Measurements from ENCODE around the gene GUK1.
A peak's percentile ranks its signal among the peaks of the same experiment; 100 is the strongest.

Gene GUK1

DNA sequence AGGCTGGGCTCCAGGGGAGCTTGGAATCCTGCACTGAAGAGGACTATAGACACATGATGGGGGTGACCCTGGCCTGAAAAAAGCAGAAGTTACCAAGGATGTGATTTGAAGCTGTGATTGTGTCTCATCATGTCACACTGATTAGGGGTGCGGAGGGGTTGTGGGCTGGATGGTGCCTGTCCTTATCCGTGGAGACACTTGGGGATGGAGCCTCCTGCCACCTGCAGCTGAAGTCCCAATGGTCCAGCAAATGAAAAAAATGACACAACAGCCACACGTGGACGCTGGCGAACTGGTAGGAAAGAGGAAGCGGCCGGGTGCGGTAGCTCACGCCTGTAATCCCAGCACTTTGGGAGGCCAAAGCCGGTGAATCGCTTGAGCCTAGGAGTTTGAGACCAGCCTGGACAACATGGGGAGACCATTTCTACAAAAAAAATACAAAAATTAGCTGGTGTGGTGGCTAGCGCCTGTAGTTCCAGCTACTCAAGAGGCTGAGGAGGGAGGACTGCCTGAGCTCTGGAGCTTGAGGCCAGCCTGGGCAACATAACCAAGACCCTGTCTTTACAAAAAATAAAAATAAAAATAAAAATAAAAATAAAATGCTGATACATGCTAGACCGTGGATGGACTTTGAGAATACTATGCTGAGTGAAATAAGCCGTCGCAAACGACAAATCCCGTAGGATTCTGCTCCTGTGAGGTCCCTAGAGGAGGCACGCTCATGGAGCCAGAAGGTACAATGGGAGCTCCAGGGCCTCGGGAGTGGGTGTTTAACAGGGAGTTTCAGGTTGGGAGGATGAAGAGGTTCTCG lies 24.7 kb downstream of the GUK1 start:
- DNase-seq, result no peak

DNA sequence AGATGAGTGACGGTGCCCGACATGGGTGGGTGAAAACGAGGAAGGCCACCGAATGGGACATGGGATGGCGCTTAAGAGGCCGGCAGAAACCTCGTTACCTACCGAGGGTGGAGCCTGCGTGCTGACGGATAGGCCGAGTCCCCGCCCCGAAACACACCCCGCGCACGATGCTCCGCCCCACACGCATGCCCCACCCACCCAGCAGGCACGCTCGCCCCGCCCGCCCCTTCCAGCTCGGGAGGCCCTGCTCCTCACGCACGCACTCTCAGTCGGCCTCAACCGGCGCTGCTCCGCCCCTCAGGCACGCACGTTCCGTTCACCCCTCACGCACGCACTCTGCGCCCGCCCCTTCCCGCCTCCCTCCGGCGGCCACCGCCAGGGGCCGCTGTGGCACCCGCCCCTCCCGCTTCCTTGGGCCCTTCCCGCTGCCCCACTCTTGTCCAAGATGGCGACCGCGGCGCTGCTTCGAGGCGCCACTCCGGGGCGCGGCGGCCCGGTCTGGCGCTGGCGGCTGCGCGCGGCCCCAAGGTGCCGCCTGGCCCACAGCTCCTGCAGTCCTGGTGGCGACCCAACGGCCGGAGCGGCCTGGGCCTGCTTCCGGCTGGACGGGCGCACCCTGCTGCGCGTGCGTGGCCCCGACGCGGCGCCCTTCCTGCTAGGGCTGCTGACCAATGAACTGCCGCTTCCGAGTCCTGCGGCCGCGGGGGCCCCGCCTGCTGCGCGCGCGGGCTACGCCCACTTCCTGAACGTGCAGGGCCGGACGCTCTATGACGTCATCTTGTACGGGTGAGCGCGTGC lies 25.5 kb downstream of the GUK1 start, which contains the start of gene IBA57:
Gene IBA57, plus strand, starts transcription at position 433 of the 798 bp plus-strand sequence. Its CDS starts 13 bp downstream, at position 446.
- peak; percentile 99 for DNase-seq

DNA sequence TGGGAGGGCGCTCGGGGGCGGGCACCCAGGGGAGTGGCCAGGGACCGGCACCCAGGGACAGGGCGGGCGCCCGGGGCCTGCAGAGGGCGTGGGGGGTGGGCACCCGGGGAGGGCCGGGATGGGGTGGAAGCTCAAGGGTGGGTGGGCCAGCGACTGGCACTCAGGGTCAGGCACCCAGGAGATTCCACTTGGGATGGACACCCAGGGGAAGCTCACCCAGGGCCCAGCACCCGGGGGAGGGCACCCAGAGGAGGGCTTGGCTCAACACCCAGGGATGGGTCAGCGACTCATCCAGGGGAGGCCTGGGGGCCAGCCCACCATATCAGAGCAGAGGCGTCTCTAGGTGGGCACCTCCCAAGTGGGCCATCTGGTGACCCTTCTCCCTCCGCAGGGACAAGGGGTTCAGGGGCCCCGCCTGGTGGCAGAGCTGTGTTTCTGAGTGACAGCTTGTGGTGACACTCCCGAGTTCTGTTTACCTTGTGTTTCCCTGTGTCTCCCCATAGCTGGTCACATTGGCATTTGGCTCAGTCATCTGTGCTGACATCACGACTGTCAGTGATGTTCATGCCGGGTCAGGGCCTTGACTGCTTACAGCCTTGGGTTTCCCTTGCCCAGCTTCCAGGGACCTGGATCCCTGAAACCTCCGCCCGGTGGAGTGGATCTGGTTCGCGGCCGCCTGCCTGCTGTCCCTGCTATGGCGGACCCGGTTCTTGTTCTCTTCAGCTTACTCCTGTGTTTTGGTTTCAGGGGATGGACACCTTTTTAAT lies 26.3 kb downstream of the GUK1 start:
- peak; percentile 60 for DNase-seq

DNA sequence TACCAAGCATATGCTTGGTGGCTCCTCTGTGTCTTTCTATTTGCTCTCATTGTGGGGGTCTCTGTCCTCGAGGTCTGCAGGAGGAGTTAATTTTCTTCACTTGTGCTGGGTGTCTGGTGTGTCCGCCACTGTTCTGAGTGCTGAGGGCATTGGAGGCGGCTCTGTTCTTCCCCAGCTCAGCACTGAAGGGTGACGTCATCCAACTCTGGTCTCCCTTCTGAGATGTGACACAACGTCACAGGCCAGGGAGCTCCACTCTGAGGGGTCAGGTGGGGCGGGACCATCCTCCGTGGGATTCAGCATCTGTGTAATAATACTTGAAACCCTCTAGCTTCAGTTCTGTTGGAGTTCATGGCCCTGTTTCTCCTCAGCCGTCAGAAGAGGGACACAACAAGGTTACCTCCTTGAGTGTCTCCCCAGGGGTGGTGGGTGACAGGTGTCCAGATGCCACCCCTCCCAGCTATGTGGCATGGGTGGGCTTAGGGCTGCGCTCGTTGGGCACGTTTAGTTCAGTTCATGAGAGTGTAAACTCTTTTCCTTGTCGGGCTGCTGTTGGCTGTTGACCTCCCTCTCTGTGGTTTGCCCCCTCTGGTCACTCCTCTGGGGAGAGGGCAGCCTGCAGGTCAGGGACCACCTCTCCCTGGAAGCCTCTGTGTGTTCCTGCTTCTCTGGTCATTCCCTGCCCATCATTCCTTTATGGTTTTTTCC lies 28.6 kb downstream of the GUK1 start:
- DNase-seq, result no peak

DNA sequence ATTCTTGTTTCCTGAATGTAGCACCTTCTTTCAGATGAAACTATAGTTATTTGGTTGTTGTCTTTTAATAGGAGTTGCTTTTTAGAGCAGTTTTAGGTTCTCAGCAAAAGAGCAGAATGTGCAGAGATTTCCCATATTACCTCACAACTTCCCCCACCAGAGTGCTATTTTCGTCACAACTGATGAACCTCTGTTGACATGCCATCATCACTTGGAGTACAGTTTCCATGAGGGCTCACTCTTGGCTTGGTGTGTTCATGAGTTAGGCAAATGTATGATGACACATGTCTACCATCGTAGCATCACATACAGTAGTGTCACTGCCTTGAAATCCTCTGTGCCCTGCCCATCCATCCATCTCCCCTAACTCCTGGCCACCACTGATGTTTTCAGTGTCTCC lies 29.3 kb downstream of the GUK1 start:
- DNase-seq, result no peak

DNA sequence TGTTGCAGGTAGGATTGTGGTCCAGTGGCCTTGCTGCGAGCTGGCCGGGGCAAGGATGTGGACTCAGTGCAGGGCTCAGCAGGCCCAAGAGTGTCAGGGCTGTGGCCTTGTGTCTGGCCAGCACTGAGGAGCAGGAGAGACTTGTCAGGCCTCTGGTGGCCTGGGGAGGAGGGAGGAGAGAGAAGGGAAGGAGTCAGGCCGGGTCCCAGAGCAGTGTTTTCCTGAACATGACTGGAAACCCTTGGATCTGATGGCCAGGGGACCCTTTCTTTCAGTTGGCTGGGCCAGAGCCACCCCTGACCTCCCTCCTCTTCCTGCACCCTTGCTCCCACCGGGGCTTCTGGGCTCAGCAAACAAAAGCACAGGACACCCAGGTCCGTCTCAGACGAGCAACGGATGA lies 30.6 kb downstream of the GUK1 start:
- no peak for DNase-seq

DNA sequence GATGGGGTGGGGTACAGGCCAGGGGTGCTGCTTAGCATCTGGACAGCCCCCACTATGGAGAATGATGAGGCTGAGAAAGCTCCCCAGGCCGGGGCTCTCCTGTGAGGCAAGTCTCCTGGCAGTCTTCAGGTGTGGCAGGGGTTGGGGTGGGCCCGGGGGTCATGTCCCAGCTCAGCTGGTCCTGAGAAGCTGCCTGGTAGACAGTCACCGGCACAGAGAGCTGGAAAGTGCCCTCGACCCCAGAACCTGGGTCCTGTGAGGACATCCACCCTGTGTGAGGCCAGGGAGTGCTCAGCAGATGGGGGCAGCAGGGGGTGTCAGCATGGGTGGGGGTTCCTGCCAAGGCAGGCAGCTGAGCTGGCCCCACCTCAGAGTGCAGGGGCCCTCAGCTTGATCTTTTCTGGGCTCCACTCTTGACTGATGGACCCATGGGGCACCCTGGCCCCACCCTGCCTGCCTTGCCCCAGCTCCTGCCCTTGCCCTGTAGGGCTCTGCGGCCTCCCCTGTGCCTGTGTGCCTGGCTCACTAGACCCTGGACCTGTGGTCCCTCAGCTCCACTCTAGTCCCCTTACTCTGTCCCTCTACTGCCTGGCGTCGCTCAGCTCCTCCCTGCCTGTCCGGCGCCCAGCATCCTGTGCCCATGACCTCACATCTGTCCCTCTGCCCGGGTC lies 31.3 kb downstream of the GUK1 start:
- no peak for DNase-seq

DNA sequence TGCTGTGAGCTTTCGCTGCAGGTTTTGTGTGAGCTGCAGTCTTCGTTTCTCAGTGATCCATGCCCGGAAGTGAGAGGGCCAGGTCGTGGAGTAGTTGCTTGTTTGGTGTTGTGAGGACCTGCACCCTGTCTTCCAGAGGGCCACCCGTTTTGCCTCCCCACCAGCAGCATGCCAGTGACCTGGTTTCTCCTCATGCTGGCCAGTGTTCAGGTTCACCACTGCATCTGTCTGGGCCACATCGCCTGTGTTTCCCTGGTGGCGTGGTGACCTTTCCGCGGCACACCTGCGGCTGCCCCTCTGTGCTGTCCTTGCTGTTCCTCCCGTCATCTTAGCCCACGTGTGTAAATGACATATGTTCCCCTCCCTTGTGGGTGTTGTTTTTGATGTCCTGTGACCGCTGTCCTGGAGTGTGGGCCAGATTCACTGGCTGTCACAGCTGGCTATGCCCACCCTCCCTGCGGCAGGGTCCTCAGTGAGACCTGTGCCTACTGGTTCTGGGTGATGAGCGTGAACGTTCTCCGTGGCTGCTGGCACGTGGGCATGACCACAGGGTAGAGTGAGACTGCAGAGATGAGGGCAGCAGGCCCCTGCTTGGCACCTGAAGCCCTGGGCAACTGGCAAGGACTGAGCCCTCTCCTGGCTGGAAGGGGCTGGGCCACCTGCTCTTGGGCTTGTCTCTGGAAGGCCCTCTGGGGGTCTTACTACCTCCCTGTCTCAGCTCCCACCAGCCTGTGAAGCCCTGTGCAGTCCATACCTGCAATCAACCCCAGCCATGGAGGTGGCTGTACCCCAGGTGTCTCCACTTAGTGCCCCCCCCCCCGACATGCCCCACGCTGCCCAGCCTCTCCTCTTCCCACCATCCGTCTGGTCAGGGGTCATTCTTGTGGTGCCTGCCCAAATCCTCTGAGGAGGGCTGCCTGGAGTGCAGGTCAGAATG lies 32.8 kb downstream of the GUK1 start:
- no peak for DNase-seq

DNA sequence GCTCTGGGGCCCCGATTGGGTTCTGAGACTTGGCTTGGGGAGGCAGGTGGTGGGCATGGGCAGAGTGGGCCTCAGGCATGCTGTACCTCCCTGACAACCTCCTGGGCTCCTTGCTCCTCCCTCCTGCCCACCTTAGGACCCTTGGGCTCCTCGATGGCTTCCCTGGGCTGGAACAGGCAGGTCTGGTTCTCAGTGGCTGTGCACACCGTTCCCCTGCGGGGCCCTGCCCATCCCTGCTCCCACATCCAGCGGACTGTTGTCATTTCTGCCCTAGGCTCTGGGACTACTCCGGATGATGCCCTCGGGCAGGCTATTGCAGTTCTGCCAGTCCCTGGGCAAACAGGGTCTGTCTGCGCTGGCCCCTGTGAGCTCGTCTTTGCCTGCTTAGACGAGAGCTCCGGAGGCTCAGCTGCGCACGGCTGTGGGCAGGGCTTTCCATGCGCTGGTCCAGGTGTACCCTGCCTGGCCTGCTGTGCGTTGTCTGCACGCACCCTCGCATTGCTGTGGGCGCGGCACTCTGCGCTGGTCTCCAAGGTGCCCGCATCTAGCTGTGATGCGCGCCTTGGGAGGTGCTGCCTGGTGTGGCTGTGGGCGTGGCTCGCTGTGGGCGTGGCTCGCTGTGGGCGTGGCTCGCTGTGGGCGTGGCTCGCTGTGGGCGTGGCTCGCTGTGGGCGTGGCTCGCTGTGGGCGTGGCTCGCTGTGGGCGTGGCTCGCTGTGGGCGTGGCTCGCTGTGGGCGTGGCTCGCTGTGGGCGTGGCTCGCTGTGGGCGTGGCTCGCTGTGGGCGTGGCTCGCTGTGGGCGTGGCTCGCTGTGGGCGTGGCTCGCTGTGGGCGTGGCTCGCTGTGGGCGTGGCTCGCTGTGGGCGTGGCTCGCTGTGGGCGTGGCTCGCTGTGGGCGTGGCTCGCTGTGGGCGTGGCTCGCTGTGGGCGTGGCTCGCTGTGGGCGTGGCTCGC lies 33.7 kb downstream of the GUK1 start:
- DNase-seq, result peak; percentile 84

DNA sequence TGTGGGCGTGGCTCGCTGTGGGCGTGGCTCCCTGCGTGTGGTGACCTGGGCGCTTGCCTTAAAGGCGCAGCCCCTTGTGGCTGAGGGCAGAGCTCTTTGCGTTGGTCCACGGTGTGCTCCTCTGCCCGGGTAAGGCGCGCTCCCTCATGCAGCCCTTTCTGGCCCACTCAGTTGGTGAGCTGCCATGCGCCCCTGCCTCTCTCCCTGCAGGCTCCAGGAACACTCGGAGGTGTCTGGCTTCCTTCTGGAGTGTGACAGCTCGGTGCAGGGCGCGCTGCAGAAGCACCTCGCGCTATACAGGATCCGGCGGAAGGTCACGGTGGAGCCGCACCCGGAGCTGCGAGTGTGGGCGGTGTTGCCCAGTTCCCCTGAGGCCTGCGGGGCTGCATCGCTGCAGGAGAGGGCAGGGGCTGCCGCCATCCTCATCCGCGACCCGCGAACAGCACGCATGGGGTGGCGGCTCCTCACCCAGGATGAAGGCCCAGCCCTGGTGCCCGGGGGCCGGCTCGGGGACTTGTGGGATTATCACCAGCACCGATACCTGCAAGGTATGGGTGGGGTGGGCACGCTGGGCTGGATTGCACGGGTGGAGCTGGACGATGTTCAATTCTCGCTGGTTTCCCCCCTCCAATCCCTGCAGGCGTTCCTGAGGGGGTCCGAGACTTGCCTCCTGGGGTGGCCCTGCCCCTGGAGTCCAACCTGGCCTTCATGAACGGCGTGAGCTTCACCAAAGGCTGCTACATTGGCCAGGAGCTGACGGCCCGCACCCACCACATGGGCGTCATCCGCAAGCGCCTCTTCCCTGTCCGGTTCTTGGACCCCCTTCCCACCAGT lies 34.6 kb downstream of the GUK1 start:
- DNase-seq, result peak; percentile 66

DNA sequence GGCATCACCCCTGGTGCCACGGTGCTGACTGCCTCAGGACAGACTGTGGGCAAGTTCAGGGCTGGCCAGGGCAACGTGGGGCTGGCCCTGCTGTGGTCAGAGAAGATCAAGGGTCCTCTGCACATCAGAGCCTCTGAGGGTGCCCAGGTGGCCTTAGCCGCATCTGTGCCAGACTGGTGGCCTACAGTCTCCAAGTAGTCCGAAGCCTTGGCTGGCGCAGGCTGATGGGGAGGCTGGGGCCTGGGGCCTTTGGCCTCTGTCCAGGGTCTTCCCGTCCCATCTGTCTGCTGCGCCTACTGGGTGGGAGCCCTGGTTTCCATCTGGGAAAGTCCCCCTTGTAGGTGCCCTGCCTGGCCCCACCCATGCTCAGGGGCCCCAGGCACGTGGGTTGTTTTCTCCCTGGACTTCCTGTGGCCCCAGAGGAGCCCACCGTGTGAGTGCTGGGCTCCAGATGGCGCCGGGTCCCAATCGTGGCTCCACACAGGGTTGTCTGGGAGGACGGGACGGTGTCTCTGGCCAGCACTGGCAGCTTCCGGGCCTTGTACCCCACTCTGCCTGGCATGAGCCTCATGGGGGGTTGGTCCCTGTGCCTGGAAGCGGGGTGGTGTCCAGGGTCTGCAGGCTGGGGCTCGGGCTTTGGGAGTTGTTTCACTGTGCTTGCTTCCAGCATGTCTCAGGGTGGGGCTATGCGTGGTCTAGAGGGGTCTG lies 35.4 kb downstream of the GUK1 start:
- no peak for DNase-seq

DNA sequence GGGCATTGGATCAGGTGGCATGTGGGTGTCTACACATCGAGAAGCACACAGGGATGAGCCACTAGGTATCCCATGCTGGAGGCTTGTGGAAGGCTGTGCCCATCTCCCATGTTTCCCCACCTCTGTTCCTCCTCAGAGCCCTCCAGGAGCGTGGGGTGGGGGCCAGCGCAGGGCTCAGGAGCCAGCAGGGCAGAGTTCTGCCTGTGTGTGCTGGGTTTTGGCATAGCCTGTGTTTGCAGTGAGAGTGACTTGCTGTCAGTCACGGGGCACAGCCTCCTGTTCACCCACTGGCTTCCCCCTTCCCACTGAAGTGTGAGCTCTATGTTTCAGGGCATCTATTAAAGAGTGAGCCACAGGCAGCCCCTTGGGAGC lies 35.9 kb downstream of the GUK1 start:
- DNase-seq, result no peak

DNA sequence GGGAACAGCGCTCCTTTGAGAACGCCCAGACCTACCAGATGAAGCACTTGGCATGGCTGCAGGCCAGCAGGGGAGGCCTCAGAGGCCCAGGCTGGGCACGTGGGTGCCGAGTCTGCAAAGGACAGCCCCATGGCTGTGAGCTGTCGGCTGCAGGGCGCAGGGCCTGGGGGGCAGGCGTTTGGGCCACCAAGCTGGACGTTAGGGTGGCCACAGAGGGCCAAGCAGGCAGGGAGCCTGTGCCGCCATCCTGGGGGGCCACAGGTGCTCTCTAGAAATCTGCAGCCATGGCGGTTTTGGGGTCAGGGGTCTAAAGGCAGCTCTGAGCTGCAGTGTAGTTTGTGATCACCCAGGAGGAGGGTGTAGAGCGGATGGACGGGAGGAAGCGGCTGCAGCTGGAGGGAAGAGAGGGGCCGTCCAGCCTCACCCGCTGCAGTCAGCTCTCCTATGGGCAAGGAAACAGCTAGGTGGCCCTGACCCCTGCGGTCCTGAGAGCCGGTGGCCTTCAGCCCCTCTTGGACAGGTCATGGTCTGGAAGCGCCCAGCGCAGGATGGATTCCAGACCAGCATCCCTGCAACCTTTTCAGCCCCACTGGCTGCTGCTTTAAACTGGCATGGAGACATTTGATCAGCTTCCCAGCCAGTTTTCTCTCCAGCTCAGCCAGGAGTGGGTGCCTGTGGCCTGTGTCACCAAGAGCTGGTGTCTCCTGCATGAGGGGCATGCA lies 36.5 kb downstream of the GUK1 start:
- DNase-seq, result no peak

DNA sequence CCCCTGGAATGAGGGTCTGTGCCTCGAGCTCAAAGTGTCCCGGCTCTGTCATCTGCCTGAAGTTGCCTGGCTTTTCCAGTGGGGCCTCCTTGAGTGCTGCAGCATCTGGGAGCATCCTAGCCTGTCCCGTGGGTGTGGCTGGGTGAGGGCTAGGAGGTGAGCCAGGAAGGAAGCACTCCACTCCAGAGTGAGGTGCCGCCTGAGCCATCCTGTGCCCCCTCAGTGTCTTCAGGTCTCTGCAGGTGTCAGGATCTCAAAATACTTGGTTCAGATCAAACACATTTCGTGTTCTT lies 37.0 kb downstream of the GUK1 start:
- DNase-seq, result no peak

DNA sequence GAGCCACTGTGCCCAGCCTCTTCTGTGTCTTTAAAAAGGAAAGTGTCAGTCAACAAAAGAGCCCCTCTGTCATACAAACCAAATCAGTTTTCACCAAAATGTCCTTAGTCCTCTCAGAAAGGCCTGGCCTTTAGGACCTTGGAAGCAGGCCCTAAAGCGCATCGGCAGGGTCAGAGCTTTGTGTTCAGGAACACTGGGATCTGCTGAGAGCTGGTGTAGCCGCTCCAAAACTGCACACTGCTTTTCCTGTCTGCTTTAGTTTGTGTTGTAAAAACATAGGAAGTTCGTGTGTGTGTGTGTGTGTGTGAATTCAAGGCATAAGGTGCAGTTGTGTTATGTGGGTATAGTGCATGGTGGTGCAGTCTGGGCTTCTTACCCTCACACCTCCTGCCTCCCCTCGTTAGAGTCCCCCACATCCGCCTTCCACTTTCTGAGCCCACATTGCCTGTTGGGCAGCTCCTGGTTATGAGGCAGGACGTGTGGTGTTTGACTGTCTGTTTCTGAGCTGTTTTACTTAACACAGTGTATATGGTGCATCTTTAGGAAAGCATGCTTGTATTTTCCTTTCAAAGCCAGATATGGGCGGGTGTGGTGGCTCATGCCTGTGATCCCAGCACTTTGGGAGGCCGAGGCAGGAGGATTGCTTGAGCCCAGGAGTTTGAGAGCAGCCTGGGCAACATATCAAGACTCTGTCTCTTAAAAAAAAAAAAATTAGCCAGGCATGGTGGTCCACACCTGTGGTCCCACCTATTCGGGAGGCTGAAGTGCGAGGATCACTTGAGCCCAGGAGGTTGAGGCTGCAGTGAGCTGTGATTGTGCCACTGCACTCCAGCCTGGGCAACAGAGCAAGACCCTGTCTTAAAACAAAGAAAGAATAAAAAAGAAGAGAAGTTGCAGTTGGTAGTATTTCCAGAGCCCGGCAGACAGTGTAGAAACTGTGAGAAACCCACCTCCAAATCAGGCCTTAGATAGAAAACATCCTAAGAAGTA lies 37.9 kb downstream of the GUK1 start:
- DNase-seq, result no peak

Measured in NCI-H69 (cell line).